DMS 273 (cell line): Measurements from ENCODE around the gene LRRC47.
"Not testable (repeated sequence)": the region's sequence is repeated elsewhere in the genome, so short reads cannot be mapped to it uniquely, and the experiment has no call there.

ENCODE experiments used
- DNase-seq: peaks from one replicate; lab custom pipeline; 2025; ENCODE audit not compliant: unreplicated experiment; lab: John Stamatoyannopoulos, UW

Gene LRRC47

DNA sequence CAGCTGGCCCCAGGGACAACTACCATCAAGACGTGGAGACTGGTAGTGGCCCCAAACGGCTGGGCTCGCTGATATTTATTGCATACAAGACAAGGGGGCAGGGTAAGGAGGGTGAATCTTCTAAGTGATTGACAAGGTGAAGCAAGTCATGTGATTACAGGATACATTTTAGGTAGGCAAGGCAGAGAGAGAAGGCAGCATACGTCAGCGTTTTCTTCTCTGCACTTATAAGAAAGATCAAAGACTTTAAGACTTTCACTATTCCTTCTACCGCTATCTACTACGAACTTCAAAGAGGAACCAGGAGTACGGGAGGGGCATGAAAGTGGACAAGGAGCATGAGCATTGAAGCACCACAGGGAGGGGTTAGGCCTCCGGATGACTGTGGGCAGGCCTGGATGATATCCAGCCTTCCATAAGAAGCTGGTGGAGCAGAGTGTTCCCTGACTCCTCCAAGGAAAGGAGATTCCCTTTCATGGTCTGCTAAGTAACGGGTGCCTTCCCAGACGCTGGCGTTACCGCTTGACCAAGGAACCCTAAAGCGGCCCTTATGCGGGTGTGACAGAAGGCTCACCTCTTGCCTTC lies 47.9 kb downstream of the LRRC47 start:
- not testable (repeated sequence) for DNase-seq

DNA sequence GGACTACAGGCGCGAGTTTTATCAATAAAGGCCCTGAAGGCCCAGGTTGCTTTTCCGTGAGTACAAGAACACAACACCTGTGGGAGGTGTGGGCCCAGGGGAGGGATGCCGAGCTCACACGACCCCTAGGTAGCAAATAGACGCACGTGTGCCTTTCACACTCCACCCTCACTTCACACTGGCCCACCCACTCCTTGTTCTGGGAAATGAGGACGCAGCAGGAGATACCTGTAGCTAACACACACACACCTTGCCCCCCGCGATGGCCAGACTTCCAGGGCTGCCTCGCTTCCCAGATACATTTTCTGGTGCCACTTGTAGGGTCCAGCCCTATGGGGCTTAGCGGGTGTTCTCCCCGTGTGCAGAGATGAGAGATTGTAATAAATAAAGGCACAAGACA lies 48.4 kb downstream of the LRRC47 start:
- no peak for DNase-seq

DNA sequence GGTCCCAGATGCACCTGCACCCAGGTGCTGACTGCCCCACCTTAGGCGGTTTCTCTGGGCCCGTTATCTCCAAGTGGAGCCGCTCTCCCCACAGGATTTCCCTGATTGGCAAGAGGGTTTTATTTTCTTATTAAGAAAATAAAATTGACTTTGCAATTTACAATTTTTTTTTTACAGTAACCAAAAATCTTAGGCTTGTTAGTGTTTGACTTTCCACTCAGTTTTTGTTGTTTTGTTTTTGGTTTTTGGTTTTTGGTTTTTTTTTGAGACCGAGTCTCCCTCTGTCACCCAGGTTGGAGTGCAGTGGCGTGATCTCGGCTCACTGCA lies 48.8 kb downstream of the LRRC47 start:
- DNase-seq: no peak

DNA sequence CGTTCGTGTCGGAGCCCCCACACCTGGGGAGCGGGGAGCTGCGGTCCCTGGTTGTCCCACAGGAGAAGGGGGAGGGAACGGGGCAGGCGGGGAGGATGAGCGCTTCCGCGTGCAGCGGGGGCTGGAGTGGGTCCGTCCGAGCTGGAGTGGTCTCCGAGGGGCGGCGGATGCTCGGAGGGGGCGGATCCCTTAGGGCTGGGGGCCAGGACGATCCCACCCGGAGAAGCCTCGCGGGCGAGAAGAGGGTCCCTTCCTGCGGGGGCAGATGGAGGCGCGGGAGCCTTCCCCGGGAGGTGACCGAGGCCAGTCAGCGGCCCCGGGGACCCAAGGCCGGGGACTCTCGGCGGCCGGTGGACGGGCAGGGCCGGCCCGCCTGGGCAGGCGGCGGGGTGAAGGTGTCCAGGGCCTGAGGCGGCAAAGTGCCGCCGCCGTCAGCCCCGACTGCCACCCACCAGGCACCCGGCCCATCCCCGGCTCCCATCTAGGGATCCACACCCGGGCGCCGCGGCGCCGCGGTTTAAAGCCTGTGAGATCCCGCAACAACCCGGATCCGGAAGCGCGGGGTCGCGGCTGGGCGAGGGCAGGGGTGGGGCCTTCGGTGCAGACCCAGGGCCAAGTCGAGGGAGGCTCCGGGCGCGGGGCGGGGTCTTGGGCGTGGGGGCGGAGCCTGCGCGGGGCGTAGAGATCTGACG lies 49.3 kb downstream of the LRRC47 start:
- DNase-seq: peak; percentile 93

DNA sequence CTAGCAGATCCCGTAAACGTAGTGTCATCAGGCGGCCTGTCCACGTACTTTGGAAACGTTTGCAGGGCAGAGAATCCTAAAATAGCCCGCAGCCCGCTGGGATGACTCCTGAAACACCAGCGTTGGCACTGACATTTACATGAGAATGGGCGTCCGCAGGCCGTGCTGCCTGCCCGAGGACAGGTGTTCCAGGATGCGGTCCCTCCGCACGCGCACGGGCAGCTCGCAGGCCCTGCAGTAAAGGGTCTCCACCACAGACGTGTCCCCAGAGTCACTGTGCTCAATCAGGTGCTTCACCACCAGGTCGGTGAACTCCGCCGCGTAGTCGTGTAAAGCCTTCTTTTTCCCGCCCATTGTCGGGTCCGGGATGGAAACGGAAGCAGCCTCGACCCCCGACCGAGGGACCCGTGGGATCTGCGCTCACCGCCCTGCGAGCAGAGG lies 49.9 kb downstream of the LRRC47 start:
- DNase-seq: no peak

DNA sequence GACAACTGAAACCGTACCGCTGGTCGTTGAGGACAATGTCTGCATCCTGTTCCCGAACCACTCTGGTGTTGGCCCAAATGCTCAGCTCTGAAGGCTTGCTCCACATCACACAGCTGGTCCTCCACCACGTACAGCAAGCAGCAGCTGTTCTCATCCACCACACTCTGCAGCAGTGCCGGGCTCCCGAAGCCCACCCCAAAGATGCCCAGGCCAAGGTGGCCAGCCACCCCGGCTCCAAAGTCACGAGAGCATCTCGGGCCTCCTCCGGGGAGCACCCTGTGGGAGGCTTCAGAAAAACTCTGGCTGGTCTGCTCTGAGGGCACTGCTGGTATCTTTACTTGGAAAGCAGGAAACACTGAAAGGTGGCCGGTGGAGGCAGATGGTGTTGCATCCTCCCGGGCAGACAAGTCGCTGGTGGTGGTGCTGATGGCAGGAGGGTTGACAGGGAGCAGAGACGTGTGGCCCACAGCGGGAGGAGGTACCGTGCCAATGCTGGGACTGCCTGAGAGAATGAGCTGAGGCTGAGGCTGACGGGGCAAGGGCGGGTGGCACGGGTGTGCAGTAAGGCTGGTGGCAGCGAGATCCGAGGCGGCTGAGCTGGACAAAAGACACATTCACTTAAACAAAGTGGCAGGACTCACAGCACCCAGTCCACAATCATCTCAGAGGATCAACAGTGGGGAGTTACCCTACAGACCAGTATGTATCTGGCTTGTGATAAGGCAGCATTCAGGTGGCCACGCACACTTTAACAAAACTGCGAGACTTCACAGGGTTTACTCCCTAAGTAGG lies 50.5 kb downstream of the LRRC47 start:
- no peak for DNase-seq

DNA sequence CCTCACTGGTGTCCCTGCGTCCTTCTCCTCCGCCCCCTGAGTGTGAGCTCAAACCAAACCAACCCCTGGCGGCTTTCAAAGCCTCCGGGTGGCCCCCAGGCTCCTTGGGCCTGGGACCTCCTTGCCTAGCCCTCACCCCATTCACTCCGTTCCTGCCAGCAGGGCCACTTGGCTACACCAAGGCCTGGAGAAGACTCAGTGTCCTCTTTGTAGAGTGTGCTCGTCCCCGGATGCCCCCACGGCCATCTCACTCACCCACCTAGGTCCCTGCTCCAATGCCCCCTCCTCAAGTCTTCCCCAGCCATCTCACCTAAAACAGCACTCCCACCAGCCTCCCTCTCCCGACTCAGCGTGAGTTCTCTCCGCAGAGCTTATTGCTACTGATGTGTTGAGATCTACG lies 51.2 kb downstream of the LRRC47 start:
- DNase-seq: no peak

DNA sequence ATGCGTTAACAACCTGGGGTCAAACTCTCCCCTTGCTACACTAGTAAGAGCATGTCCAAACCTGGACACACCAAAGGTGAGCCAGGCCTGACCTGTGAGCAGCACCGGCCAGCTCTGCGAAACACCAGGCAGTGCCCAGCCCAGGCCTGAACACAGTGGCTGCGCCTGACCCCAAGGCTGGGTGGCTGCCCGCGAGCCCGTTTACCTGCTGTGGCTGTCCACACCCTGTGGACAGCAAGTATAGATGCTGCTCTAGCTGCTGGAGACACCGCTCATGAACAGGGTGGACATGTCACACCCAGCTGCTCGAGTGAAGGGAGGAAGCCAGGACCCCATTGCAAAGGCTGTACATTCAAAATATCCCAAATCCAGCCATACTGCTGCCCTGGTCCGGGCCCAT lies 51.7 kb downstream of the LRRC47 start:
- no peak for DNase-seq

DNA sequence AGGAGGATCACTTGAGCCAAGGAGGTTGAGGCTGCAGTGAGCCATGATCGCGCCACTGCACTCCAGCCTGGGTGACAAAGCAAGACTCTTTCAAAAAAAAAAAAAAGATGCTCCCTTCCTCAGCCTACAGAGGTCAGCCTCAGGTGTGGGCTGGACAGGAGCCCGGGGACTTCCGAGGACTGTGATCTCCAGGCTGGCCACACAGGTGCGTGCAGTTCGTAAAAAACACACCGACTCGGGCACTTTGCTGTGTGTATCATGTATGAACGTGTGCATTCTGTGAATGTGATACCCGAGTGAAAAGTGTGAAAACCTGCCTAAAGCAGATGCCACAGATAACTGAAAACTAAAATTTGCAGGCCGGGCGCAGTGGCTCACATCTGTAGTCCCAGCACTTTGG lies 52.5 kb downstream of the LRRC47 start:
- DNase-seq: no peak

DNA sequence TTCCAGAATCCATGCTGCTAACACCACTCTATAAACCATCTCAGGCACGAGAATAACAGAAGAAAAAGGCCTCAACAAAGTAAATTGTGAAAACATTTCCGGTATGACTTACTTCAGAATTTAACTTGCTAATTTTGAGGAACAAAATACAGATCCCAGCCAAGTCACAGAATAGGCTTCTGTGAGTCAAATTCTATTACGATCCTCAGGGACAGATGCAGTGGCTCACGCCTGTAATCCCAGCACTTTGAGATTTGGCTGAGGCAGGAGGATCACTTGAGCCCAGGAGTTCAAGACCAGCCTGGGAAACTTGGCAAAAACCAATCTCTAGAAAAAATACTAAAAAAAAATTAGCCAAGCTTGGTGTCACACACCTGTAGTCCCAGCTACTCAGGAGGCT lies 52.9 kb downstream of the LRRC47 start:
- no peak for DNase-seq

DNA sequence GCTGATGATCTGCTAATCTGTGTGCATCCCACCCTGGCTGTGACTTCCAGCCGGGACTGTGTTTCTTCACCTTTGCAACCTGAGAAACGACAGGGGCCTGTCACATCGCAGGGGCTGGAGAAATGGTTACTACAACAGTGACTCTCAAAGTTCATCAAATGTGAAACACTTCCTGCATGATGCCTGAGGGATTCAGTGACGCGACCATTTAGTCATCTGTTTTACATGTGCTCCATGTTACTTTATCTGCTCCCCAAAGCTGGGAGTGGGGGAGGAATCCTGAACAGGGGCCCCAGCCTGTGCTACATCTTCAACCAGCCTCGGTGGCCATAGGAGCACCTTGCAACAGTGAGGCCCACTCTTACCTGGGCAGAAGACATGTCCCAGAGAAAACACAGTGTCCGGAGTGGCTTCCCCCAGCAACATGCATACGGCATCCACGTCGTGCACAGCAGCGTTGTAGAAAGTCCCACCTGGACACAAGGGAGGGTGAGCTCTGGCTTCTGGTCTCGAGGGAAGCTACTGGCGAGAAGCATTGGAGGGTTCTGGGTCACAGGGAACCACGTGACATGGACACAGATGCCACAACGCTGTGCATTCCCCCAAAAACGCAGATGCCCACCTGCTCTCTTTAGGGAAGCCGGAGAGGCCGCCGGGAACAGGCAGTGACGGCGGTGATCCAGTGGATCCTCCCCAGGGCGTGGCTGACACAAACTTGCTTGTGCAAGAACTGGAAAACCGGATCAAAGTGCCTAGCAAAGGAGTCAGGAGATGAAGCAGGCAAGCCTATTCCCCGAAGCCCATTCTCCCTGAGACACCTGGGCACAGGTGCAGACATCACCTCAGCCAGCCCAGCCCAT lies 53.6 kb downstream of the LRRC47 start:
- DNase-seq: no peak

DNA sequence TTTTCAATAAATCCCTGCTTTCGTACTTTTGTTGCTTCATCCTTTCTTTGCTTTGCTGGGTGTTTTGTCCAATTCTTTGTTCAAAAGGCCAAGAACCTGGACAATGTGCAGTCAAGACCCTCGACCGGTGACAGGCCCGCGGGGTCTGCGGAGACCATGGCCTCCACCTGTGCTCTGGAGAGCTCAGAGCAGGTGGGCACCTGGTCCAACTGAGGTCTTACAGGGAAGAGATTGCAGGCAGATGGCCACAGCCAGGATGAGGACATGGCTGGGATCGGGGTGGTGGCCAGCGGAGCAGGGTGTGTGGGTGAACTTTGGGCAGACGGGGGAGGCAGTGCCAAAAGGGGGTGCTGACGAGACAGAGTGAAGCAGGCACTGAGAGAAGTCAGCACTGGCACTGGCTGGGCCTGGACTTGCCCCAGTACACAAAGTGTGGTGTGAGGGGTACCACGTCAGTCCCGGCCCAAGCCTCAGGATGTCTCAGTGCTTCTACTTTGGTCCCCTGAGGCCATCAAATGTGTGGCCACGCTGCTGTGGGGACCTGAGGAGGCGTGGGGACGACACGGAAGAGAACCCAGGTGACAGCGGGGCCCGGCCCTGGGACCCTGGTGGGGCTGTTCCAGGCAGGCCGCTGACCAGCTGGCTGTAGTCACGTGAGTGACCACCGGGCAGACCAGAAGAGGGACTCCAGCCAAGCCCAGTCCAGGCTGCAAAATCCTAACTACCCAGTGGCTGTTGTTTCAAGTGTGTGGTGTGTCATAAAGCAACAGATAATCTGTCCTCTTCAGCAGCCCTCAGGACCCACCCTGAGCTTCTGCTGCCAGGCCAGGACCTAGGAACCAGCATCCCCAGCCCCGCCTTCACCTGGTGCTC lies 54.5 kb downstream of the LRRC47 start:
- DNase-seq: no peak

DNA sequence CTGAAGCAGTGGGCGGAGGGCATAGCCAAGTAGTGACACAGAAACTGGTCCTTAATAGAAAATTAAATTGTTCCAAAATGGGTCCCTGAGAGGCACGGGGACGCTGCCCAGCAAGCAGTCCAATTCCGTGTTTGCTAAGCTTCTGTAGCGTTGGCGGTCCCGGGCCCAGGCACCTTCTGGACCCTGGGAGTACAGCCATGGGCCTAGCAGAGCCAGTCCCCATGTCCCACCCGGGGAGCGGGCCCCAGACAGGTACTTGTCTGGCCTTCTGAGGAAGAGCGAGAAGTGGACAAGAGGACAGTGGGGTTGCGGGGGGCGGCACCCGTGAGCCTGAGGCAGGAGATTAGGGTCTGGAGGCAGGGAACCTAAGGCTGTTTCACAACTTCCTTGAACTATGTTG lies 55.5 kb downstream of the LRRC47 start:
- no peak for DNase-seq

DNA sequence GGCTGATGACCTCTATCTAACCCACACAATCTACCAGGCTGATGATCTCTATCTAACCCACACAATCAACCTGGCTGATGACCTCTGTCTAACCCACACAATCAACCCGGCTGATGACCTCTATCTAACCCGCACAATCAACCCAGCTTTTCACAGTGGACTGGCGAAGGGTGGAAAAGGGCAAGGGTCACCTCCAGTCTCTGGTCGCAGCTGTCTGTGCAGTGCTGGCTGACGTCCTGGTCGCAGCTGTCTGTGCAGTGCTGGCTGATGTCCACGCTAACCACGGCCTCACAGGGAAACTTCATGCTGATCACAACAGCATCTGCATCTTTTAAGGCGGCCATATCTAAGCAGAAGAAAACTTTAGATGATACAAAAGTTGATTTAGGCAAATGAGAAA lies 56.3 kb downstream of the LRRC47 start:
- no peak for DNase-seq

DNA sequence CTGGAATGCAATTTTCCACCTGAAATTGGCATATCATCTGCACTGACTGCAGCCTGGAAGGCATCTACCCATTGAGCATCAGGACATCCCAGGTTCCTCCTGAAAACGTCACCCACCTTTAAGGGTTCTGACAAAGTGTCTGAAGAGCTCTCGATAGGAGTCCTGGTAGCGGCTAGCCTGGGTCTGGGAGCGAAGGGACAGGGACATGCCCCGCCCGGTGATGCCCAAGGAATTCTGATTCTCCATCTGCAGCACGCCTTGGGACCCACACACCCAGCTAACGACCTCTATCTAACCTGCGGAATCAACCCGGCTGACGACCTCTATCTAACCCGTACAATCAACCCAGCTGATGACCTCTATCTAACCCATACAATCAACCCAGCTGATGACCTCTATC lies 57.4 kb downstream of the LRRC47 start:
- no peak for DNase-seq

DNA sequence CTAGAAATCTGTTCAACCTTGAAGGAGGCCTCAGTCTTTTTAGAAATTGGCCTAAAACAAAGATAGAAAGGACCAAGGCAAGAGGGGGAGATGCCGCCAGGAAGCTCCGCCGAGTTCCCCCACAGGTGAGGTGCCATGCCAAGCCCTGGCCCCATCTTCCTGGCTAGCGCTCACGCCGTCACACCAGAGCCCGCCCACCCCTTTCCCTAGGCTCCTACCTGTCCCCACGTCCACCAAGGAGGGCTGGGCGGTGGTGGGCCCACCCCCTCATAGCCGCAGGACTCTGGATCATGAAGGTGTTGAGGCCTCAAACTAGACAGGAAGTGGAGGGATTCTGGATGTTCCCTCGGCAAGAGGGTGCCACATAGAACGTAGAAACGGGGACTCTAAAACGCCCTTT lies 59.6 kb downstream of the LRRC47 start:
- no peak for DNase-seq

DNA sequence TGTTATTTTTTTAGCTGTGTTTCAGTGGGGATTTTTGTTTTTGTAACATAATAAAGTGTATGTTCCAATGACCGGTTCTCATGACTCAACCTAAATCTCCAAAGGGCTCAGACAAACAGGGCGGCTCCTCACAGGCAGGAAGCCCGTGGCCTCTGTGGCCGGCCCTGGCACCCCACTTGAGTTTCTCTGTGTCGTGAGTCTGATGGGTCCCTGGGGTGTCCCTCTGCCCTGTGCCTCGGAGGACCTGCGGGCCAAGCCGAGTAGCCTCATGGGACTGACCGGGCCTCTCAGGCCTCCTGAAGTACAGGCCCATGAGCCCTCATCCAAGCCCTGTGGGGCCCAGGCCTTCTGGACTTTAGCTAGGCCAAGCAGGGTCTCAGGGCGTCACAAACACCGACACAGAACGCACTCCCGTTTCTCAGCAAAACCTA lies 60.2 kb downstream of the LRRC47 start:
- DNase-seq: no peak

DNA sequence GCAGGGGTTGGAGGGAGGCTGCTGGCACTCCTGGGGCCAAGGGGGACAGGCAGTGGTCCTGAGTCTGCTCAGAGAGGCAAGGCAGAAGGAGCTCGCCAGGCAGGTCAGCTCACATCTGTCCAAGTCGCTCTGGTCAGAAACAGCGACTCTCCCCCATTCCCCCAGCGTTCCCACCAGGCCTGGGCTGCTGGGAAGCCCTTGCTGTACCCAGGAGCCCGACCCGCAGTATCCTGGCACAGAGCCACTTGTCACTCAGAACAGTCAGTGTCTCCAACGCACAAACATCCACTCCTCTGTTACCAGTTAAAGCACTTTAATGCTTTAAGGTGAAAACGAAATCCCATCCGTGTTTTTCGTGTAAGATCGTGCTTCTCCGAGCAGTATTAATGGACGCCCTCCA lies 60.6 kb downstream of the LRRC47 start:
- DNase-seq: peak; percentile 54

DNA sequence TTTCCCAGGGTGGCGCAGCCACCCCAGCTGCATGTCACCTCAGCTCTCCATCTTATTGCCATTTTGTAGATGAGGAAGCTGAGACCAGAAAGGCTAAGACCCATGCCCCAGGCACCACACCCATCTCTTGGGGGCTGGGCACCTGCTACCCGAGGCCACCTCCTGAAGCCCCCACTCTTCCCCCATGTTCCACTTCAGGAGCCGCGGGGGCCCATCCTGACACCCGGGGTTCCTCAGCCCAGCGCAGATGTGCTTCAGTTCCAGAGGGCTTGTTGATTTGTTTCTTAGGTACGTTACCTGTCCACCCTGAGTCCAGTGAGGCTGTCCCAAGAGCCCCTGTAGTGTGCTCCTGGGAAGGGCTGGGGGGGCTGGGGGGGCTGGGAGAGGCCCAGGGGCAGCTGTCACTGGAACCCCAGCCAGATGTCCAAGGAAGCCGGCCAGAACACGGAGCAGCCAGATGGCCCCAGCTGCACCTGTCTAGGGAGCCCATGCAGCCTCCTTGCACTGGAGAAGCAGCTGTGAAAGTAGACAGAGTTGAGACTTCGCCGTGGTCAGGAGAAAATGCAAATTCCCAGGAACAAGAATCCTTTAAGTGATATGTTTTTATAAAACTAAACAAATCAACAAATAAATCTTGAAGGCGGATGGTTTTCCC lies 61.1 kb downstream of the LRRC47 start:
- peak; percentile 84 for DNase-seq

DNA sequence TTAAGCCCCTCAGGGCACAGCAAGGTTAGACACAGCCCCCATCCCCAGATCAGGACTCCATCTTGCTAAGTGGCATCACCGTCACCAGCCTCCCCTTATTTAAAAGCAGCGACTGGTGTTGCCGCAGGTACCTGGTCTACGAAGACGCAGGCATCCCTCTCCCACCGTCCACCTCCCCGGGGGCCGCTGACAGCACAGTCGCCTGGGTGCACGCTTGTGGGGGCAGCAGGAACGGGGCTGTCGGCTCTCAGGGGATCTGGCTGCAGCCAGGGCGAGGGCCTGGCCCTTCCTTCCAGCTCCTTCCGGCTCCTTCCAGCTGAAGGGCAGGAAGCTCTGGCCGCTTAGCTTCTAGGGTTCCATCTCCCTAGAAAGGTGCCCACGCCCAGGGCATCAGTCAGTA lies 61.7 kb downstream of the LRRC47 start:
- DNase-seq: no peak
